K562 (cell line): ENCODE results near the gene CTSV. TPM values are rescaled to one million over a fixed set of nuclear protein-coding genes. Genes with fewer than 3 reads are reported as not detected.

Experiments used
- ATAC-seq: fragments of 200-7000 bp; cut with Tn5 transposase; 3 replicates; pipeline ENCODE4 v1.9.1; 2020; ENCODE audit warnings: moderate library complexity
- BruUV-seq: library from RNA; stranded (reverse); fragments of 400-500 nt; replicated peaks from 2 replicates; lab custom pipeline; 2021; lab: Mats Ljungman, UMichigan
- CTCF ChIA-PET: fragments of 300-600 bp; formaldehyde crosslinking; extraction: SDS; loops from one replicate; lab custom pipeline; 2021; ENCODE audit warnings: low intra/inter-chr PET ratio; lab: Yijun Ruan, JAX
- POLR2A ChIA-PET: fragments of 300-600, 350-650 bp; sonication (Branson Sonifier 250); formaldehyde crosslinking; extraction: SDS; loops from one replicate; lab custom pipeline; 2021; ENCODE audit warnings: antibody characterized with exemption, inconsistent platforms; lab: Yijun Ruan, JAX
- DNase-seq, 4 experiments: peaks; one replicate each; pipeline versions ENCODE4 v3.0.0 to v3.0.0-alpha.2; 2011 to 2018; ENCODE audit warnings: low spot score in 3 of 4, mixed read lengths in 3 of 4; ENCODE audit errors: extremely low read depth in 1 of 4
- FAIRE-seq: peaks from 2 replicates; lab custom pipeline; 2011; peaks lifted over from hg19 to GRCh38; lab: Jason Lieb, UNC
- H2AFZ ChIP-seq: 2 replicates; pipeline ENCODE4 v1.6.0; 2011; ENCODE audit warnings: low read depth, low read length, control low read depth, inconsistent platforms
- H3K27ac ChIP-seq: fragments of 200-600 bp; 3 replicates; pipeline ENCODE4 v1.8.0; 2011; ENCODE audit warnings: low read depth, mild to moderate bottlenecking, control low read depth, inconsistent platforms, low read length, moderate library complexity, mixed read lengths; ENCODE audit errors: extremely low read depth
- H3K27me3 ChIP-seq, 2 experiments: fragments of 300-600 bp in 1 of 2; 2 replicates in 1 of 2; 3 replicates in 1 of 2; pipeline versions ENCODE4 v1.6.0 to v1.8.0; 2011; ENCODE audit warnings: inconsistent platforms in 2 of 2, low read length in 2 of 2, mild to moderate bottlenecking in 1 of 2, mixed read lengths in 1 of 2, moderate library complexity in 1 of 2; ENCODE audit not compliant: control insufficient read depth in 2 of 2, insufficient read depth in 2 of 2
- H3K36me3 ChIP-seq: fragments of 300-600 bp; 3 replicates; pipeline ENCODE4 v1.8.0; 2011; ENCODE audit warnings: mild to moderate bottlenecking, low read length, inconsistent platforms; ENCODE audit not compliant: control insufficient read depth, insufficient read depth
- H3K4me1 ChIP-seq, 2 experiments: fragments of 200-600 bp in 1 of 2; replicated peaks in 1 of 2; 2 replicates in 1 of 2; 3 replicates in 1 of 2; pipeline versions ENCODE4 v1.5.1 to v1.8.0; 2011; ENCODE audit warnings: inconsistent platforms in 2 of 2, low read length in 2 of 2, mild to moderate bottlenecking in 1 of 2, mixed read lengths in 1 of 2, moderate library complexity in 1 of 2; ENCODE audit not compliant: control insufficient read depth in 2 of 2, insufficient read depth in 2 of 2
- H3K4me2 ChIP-seq: 2 replicates; pipeline ENCODE4 v1.6.1; 2011; ENCODE audit warnings: low read length, control low read depth, inconsistent platforms, mixed read lengths; ENCODE audit not compliant: insufficient read depth
- H3K4me3 ChIP-seq: fragments of 200-600 bp; sonication (generic), shearing (Covaris generic); 2 replicates; pipeline ENCODE4 v1.5.1; 2016; ENCODE audit warnings: control low read depth, inconsistent platforms
- H3K79me2 ChIP-seq: fragments of 200-600 bp; 3 replicates; pipeline ENCODE4 v1.8.0; 2011; ENCODE audit warnings: low read length, inconsistent platforms; ENCODE audit not compliant: control insufficient read depth, insufficient read depth
- H3K9ac ChIP-seq, 2 experiments: 2 replicates each; pipeline versions ENCODE4 v1.6.0 to v1.6.1; 2011; ENCODE audit warnings: low read depth in 2 of 2, low read length in 2 of 2, control low read depth in 1 of 2, inconsistent platforms in 1 of 2, mild to moderate bottlenecking in 1 of 2, mixed read lengths in 1 of 2; ENCODE audit not compliant: insufficient read depth in 1 of 2
- H3K9me1 ChIP-seq: one replicate; pipeline ENCODE4 v1.6.0; 2011; ENCODE audit warnings: inconsistent platforms, mild to moderate bottlenecking, low read length, moderate library complexity; ENCODE audit not compliant: control insufficient read depth, insufficient read depth
- H3K9me3 ChIP-seq: replicated peaks from 2 replicates; pipeline ENCODE4 v1.5.1; 2011; ENCODE audit warnings: low read depth, low read length, inconsistent platforms; ENCODE audit not compliant: control insufficient read depth, insufficient read depth
- H4K20me1 ChIP-seq: replicated peaks from 2 replicates; pipeline ENCODE4 v1.6.1; 2011; ENCODE audit warnings: low read length, inconsistent platforms, mixed read lengths; ENCODE audit not compliant: control insufficient read depth, insufficient read depth
- TGIF2 ChIP-seq: sonication (generic); formaldehyde crosslinking; IDR thresholded peaks from 2 replicates; pipeline ENCODE4 v1.8.1; 2022; ENCODE audit warnings: mild to moderate bottlenecking, missing genetic modification reagents, moderate library complexity
- ZBTB40 ChIP-seq, 2 experiments: fragments of 450-650 bp in 1 of 2; sonication (generic) in 1 of 2; formaldehyde crosslinking in 1 of 2; IDR thresholded peaks; 2 replicates each; pipeline versions ENCODE4 v1.7.1 to v1.9.0; 2016 to 2022; ENCODE audit warnings: inconsistent platforms in 1 of 2, mild to moderate bottlenecking in 1 of 2, missing genetic modification reagents in 1 of 2
- WGBS: fragments of 100-300 bp; shearing (Covaris generic); methylation state at CpG from one replicate; pipeline ENCODE4 v1.1.6; 2016; ENCODE audit warnings: low coverage, mixed read lengths; ENCODE audit not compliant: insufficient coverage; ENCODE audit errors: missing lambda C conversion rate; 5-methylcytosine and 5-hydroxymethylcytosine counted together
- in situ Hi-C: fragments of 300-500 bp; cut with MboI; formaldehyde crosslinking; loops from 4 replicates; pipeline ENCODE4 v1.15.0; 2018; ENCODE audit warnings: inconsistent platforms, mixed read lengths
- intact Hi-C: fragments of 100-400 bp; cut with micrococcal nuclease; formaldehyde crosslinking; loops from 2 replicates; pipeline ENCODE4 v1.14.2; 2022
- polyA plus RNA-seq, 8 experiments: library from polyadenylated mRNA; depleted of rRNA in 4 of 8; stranded (reverse) in 5 of 8; unstranded in 3 of 8; fragments of >200 nt; fragmentation: Nextera tagmentation in 2 of 8; fragmentation: Illumina TruSeq in 1 of 8; extraction: Ambion mirVana in 2 of 8; extraction: Trizol in 1 of 8; gene quantifications; 2 replicates each; pipeline versions ENCODE4 v1.2.1 to v1.2.3, GENCODE V29; 2011 to 2014; ENCODE audit warnings: inconsistent platforms in 1 of 8, missing spikeins in 1 of 8
- total RNA-seq, 7 experiments: library from RNA; depleted of rRNA in 6 of 7; stranded (reverse); fragments of >200 nt in 6 of 7; fragmentation: Illumina TruSeq in 2 of 7; extraction: Trizol in 2 of 7; gene quantifications; 2 replicates each; pipeline versions ENCODE4 v1.2.1 to v1.2.3, GENCODE V29; 2011 to 2021; ENCODE audit warnings: low replicate concordance in 1 of 7

The CTSV gene
- total and polyA plus RNA-seq, 9 of the 15 experiments (the other 6 are each of a cell fraction or from before 2014, with no cell fraction given) = 0.06 to 0.39 (median 0.16) TPM; not detected in 3

- no peak for FAIRE-seq
- in situ Hi-C loops = no loop called here
Measured at GRCh38 chr9:97039514-97039860, 545 bp upstream of the CTSV start.

More at GRCh38 chr9:97039514-97039860, 545 bp upstream of the CTSV start:
- 0 out of 2 replicates have a peak, but pooled peaks have one; percentile 15 for TF ChIP-seq ZBTB40 (IDR thresholded peaks at IDR 0.05)
- no peak for TF ChIP-seq ZBTB40 (CRISPR knock-in tag; IDR thresholded peaks at IDR 0.05)
- no peak for TF ChIP-seq TGIF2 (CRISPR knock-in tag)
- TF ChIP-seq, all 486 proteins: peak for 1
- BruUV-seq = no TSS peak
- Histone ChIP-seq H3K9me1 (no peaks in the 10 kb centered on the region), H3K9me3 (no peaks in the 10 kb centered on the region), H3K27ac (no peak overlapping the region), H3K36me3 (no peaks in the 10 kb centered on the region), H3K4me2 (peak overlapping the region; percentile 79), H3K9ac (peak overlapping the region; percentile 40 to 86; a peak in 2 of 4 replicates), H2AFZ (peak overlapping the region; percentile 86), H3K4me1 (peaks cover 0 to 14% of the 10 kb centered on the region in 2 experiments; a peak in 2 of 5 replicates), H3K27me3 (peaks cover 11 to 28% of the 10 kb centered on the region in 2 experiments; a peak in 4 of 5 replicates), H3K4me3 (peak overlapping the region; percentile 41), H3K79me2 (no peaks in the 10 kb centered on the region), H4K20me1 (no peaks in the 10 kb centered on the region)
- DNase-seq (peak; percentile 24 to 36 (median 26)), ATAC-seq (peak; percentile 64)
- CTCF ChIA-PET = no interaction called here
- WGBS = 12% methylated on average over 11 of the region's 12 CpGs
- intact Hi-C loops = no loop called here
- POLR2A ChIA-PET = interaction anchor here (1.0 kb wide), 1 partner anchor 52 kb away, joined by 3 read pairs; no protein-coding TSS in a partner anchor
